ENCODE data around the gene MEOX2.

MEOX2 gene

DNA sequence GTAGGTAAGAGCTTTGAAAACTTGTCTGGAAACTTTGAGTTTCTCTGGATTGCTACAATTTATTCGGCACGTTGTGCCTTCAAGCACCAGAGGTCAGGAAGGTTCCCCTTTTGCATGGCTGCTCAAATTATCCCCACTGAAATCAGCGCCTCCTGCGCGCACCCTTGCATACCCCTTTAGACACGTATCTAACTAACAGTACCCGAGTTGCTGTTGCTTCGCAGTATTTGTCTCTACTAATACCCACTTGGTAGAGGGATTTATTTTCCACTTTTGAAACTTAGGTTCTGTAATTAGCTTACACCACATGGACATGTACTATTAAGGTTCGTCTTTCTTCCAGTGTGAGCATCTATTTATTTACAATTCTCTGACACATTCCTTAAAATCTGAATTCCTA, 1.6 kb downstream of the MEOX2 start:
- H3K4me1 ChIP-seq (ENCODE audit: low read length), result no peaks in the 10 kb centered on the region
- TF ChIP-seq CTCF (IDR thresholded peaks at IDR 0.05; ENCODE audit: low read depth, low read length), result no peak
- TF ChIP-seq EZH2phosphoT487 (IDR thresholded peaks at IDR 0.05; ENCODE audit: low read depth), result no peak
- no peak overlapping the region for H2AFZ ChIP-seq (ENCODE audit: low read depth, low read length)
- no peaks in the 10 kb centered on the region for H3K9me3 ChIP-seq (ENCODE audit: insufficient read depth, low read length)
- H3K36me3 ChIP-seq (replicated peaks; ENCODE audit: low read depth, low read length), result no peaks in the 10 kb centered on the region
- no peak overlapping the region for H3K4me3 ChIP-seq (ENCODE audit: low read length)
- no peaks in the 10 kb centered on the region for H3K79me2 ChIP-seq (ENCODE audit: low read length)
- no peaks in the 10 kb centered on the region for H3K27me3 ChIP-seq (ENCODE audit: low read depth, low read length)
- no peak overlapping the region for H3K9ac ChIP-seq (ENCODE audit: low read length)
- H4K20me1 ChIP-seq (ENCODE audit: insufficient read depth, low read length), result no peaks in the 10 kb centered on the region
- no peak overlapping the region for H3K27ac ChIP-seq (ENCODE audit: low read length)
- no peak overlapping the region for H3K4me2 ChIP-seq (ENCODE audit: low read length)

GRCh38 chr7:15684111-15684800, 2.2 kb downstream of the MEOX2 start:
- Histone ChIP-seq H3K4me2 (ENCODE audit: low read length) (no peak overlapping the region), H3K79me2 (ENCODE audit: low read length) (no peaks in the 10 kb centered on the region), H3K4me1 (ENCODE audit: low read length) (no peaks in the 10 kb centered on the region), H3K4me3 (ENCODE audit: low read length) (no peak overlapping the region), H3K27me3 (ENCODE audit: low read depth, low read length) (no peaks in the 10 kb centered on the region), H3K27ac (ENCODE audit: low read length) (no peak overlapping the region), H2AFZ (ENCODE audit: low read depth, low read length) (no peak overlapping the region), H4K20me1 (ENCODE audit: insufficient read depth, low read length) (no peaks in the 10 kb centered on the region), H3K9me3 (ENCODE audit: insufficient read depth, low read length) (no peaks in the 10 kb centered on the region), H3K9ac (ENCODE audit: low read length) (no peak overlapping the region), H3K36me3 (replicated peaks; ENCODE audit: low read depth, low read length) (no peaks in the 10 kb centered on the region)
- TF ChIP-seq EZH2phosphoT487 (IDR thresholded peaks at IDR 0.05; ENCODE audit: low read depth) (no peak), CTCF (IDR thresholded peaks at IDR 0.05; ENCODE audit: low read depth, low read length) (no peak)

DNA sequence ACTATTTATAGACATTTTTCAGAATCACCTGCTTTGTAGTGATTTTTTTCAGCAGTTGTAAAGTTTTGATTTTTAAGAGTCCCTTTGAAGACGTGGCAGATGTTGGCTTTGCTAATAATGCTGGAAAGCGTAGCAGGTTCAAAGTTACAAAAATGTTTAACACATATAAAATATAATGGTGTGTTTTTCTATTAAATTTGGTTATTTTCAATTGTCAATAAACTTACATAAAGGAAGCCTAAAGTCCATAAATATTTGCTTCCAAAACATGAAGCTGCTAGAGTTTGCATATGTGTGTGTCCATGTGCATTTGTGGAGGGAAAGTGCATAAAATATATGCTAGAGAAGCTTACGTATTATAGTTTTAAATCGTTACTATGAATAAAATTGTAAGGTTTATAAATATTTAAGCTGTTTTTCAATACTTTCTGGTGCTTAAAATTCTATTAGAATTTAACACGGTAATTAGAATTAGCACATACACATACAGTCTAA, 3.7 kb downstream of the MEOX2 start:
- Histone ChIP-seq H3K79me2 (ENCODE audit: low read length) (no peaks in the 10 kb centered on the region), H3K9ac (ENCODE audit: low read length) (no peak overlapping the region), H3K36me3 (replicated peaks; ENCODE audit: low read depth, low read length) (no peaks in the 10 kb centered on the region), H3K4me2 (ENCODE audit: low read length) (no peak overlapping the region), H3K27ac (ENCODE audit: low read length) (no peak overlapping the region), H3K4me1 (ENCODE audit: low read length) (no peaks in the 10 kb centered on the region), H4K20me1 (ENCODE audit: insufficient read depth, low read length) (no peaks in the 10 kb centered on the region), H3K4me3 (ENCODE audit: low read length) (no peak overlapping the region), H3K9me3 (ENCODE audit: insufficient read depth, low read length) (no peaks in the 10 kb centered on the region), H3K27me3 (ENCODE audit: low read depth, low read length) (no peaks in the 10 kb centered on the region), H2AFZ (ENCODE audit: low read depth, low read length) (no peak overlapping the region)
- TF ChIP-seq CTCF (IDR thresholded peaks at IDR 0.05; ENCODE audit: low read depth, low read length) (no peak), EZH2phosphoT487 (IDR thresholded peaks at IDR 0.05; ENCODE audit: low read depth) (no peak)

DNA sequence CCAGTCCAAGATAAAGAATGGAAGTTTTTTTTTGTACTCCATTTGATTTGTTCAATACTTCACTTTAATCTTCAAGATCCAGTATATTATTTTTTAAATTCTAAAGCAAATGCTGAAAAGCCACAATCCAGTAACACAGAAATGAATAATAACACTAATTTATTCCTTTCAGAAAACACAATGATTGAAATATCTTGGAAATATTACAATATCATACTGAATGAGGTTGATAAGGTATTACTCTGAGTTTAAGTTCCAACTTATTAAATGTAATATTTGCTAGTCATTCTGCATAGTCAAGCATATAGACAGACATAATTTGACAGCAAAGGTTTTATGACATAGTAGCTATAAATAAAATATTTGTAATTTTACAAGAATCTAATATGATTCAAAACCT, 4.4 kb downstream of the MEOX2 start:
- no peaks in the 10 kb centered on the region for H3K27me3 ChIP-seq (ENCODE audit: low read depth, low read length)
- no peak for TF ChIP-seq EZH2phosphoT487 (IDR thresholded peaks at IDR 0.05; ENCODE audit: low read depth)
- no peak for TF ChIP-seq CTCF (IDR thresholded peaks at IDR 0.05; ENCODE audit: low read depth, low read length)

More for the DNA sequence above, 4.4 kb downstream of the MEOX2 start:
- Histone ChIP-seq H4K20me1 (ENCODE audit: insufficient read depth, low read length) (no peaks in the 10 kb centered on the region), H3K79me2 (ENCODE audit: low read length) (no peaks in the 10 kb centered on the region), H3K27ac (ENCODE audit: low read length) (no peak overlapping the region), H3K36me3 (replicated peaks; ENCODE audit: low read depth, low read length) (no peaks in the 10 kb centered on the region), H3K9me3 (ENCODE audit: insufficient read depth, low read length) (no peaks in the 10 kb centered on the region), H2AFZ (ENCODE audit: low read depth, low read length) (no peak overlapping the region), H3K4me2 (ENCODE audit: low read length) (no peak overlapping the region), H3K4me3 (ENCODE audit: low read length) (no peak overlapping the region), H3K4me1 (ENCODE audit: low read length) (no peaks in the 10 kb centered on the region), H3K9ac (ENCODE audit: low read length) (no peak overlapping the region)
